Brain microvascular endothelial cell (primary cell): Measurements from ENCODE around the gene NLRC5.

Source experiments
- DNase-seq: peaks from one replicate; pipeline ENCODE4 v3.0.0-alpha.2; 2020
- H3K27ac ChIP-seq: fragments of 250-450 bp; sonication (Bioruptor Pico); 2 replicates; pipeline ENCODE4 v1.5.1; 2020; ENCODE audit warnings: mild to moderate bottlenecking, moderate library complexity
- H3K27me3 ChIP-seq: fragments of 250-450 bp; sonication (Bioruptor Pico); replicated peaks from 2 replicates; pipeline ENCODE4 v1.5.1; 2020; ENCODE audit warnings: mild to moderate bottlenecking
- H3K36me3 ChIP-seq: fragments of 250-450 bp; sonication (Bioruptor Pico); replicated peaks from 2 replicates; pipeline ENCODE4 v1.5.1; 2020; ENCODE audit warnings: mild to moderate bottlenecking
- H3K4me3 ChIP-seq: 2 replicates; pipeline ENCODE4 v1.5.1; 2011; ENCODE audit warnings: low read depth, mild to moderate bottlenecking, control low read depth, low read length, moderate library complexity
- in situ Hi-C: cut with HindIII; loops from 2 replicates; pipeline ENCODE4 v1.10.0; 2017; ENCODE audit warnings: low sequenced_read_pairs, low pct_ligation_motif_present
- TF ChIP-seq, protein P1 (sequence below): IDR thresholded peaks from 2 replicates; pipeline ENCODE4 v1.5.1; 2011; ENCODE audit warnings: low read depth, mild to moderate bottlenecking, moderate library complexity, low read length, control low read depth, inconsistent platforms; ENCODE audit errors: missing control alignments

Gene NLRC5

DNA sequence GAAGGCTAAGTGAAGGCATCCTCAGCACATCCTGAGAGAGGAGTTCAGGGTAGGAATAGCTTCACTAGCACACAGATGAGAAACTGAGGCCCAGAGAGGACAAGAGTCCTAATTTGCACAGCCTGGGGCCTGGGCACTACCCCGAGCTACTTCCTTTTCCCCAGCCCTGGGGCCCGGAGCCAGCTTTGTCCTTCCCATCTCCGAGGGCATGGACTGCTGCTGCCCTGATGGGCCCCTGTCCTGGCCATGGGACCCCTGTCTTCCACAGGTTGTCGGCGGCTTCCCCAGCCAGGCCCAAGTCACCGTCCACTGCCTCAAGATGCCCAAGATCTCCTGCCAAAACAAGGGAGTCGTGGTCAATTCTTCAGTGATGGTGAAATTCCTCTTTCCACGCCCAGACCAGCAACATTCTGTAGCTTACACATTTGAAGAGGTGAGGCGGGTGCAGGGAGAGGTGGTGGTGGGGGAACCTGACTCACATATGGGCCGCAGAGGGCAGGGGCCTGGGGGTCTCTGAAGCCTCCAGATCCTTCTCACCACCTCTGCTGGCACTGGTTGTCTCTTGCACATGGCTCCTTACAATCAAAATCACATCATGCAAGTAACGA, 11.4 kb upstream of the NLRC5 start:
- in situ Hi-C loops, result no loop called here
- TF ChIP-seq, protein P1, sequence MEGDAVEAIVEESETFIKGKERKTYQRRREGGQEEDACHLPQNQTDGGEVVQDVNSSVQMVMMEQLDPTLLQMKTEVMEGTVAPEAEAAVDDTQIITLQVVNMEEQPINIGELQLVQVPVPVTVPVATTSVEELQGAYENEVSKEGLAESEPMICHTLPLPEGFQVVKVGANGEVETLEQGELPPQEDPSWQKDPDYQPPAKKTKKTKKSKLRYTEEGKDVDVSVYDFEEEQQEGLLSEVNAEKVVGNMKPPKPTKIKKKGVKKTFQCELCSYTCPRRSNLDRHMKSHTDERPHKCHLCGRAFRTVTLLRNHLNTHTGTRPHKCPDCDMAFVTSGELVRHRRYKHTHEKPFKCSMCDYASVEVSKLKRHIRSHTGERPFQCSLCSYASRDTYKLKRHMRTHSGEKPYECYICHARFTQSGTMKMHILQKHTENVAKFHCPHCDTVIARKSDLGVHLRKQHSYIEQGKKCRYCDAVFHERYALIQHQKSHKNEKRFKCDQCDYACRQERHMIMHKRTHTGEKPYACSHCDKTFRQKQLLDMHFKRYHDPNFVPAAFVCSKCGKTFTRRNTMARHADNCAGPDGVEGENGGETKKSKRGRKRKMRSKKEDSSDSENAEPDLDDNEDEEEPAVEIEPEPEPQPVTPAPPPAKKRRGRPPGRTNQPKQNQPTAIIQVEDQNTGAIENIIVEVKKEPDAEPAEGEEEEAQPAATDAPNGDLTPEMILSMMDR, result no peak
- Histone ChIP-seq H3K4me3 (no peak overlapping the region), H3K27ac (no peak overlapping the region), H3K36me3 (no peaks in the 10 kb centered on the region), H3K27me3 (no peaks in the 10 kb centered on the region)
- DNase-seq, result no peak

DNA sequence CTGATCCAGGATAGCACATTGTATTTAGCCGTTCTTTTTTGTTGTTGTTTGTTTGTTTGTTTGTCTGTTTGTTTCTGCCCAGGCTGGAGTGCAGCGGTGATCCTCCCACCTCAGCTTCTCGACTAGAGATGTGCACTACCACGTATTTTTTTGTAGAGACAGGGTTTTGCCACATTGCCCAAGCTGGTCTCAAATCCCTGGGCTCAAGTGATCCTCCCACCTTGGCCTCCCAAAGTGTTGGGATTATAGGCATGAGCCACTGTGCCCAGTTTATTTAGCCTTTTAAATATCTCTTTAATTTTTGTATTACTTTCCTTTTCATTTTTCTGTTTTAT, 9.2 kb upstream of the NLRC5 start:
- H3K27me3 ChIP-seq, result no peaks in the 10 kb centered on the region
- no peak for DNase-seq
- no peak overlapping the region for H3K27ac ChIP-seq
- H3K4me3 ChIP-seq, result no peak overlapping the region
- no peaks in the 10 kb centered on the region for H3K36me3 ChIP-seq
- in situ Hi-C loops, result no loop called here
- TF ChIP-seq, protein P1, result no peak

DNA sequence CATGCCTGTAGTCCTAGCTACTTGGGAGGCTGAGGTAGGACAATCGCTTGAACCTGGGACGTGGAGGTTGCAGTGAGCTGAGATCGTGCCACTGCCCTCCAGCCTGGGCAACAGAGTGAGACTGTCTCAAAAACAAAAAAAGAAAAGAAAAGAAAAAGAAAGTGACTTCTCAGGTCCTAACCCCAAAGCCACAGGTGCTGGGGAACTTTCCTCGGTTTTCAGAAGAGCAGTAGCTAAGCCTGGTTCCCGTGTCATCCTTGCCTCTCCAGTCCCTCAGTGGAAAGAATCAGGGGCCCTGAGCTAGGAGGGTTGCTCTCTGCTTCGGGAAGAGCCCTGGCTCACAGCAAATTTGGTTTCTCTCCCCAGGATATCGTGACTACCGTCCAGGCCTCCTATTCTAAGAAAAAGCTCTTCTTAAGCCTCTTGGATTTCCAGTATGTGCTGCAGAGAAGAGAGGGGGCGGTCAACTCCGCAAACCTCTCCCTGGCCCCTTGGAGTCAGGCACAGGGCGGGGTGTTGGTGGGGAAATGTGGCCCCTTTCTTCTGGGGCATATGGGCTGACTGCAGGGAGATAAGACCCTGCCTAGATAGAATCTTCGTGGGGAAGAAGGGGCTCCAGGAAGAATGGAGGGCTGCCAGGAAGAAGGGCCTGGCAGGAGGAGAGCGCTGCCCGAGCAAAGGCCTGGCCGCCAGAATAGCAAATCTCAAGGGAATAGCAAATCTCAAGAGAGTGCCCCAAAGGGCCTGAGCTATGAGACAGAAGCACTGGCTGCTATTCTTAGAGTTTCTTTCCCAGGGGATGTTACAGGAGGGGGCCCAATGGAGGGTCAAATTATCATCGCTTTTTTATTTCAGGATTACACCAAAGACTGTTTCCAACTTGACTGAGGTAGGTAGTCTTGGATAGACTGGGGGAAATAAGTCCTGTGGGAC, 8.3 kb upstream of the NLRC5 start:
- TF ChIP-seq, protein P1, result no peak
- no peaks in the 10 kb centered on the region for H3K27me3 ChIP-seq
- in situ Hi-C loops, result no loop called here
- no peak overlapping the region for H3K4me3 ChIP-seq
- DNase-seq, result no peak
- no peak overlapping the region for H3K27ac ChIP-seq
- no peaks in the 10 kb centered on the region for H3K36me3 ChIP-seq

DNA sequence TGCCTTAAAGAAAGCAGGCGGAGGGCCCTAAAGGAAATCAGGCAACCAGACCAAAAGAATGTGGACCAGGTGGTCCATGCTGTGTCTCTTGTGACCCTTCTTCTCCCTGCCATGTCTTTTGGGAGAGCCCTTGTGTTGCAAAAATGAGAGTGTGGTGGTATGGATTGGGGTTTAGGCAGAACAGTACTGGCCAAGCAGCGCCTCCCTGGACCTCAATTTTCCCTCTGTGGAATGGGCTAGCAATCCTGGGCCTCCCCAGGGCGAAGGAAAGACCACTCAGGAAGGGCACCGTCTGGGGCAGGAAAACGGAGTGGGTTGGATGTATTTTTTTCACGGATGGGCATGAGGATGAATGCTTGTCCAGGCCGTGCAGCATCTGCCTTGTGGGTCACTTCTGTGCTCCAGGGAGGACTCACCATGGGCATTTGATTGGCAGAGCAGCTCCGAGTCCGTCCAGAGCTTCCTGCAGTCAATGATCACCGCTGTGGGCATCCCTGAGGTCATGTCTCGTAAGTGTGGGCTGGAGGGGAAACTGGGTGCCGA, 7.6 kb upstream of the NLRC5 start:
- Histone ChIP-seq H3K36me3 (no peaks in the 10 kb centered on the region), H3K4me3 (no peak overlapping the region), H3K27me3 (no peaks in the 10 kb centered on the region), H3K27ac (no peak overlapping the region)
- TF ChIP-seq, protein P1, result no peak
- DNase-seq, result no peak
- in situ Hi-C loops, result no loop called here

DNA sequence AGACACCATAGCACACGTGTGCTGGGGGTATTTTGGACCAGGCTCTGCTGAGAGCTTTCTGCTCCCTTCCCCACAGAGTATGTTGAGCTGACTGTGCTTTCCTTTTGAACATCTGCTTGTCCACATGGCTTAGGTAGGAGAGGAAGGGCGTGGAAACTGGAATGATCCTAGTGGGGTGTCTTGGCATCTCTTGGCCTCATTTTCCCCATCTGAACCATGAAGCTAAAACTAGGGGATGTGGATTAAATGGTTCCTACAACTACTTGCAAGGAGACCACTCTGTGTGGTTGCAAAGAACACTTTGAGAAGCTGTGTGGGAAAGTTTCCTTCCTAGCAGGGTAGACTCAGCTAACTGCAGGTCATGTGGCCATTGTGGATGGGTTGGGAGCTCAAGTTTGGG, 6.7 kb upstream of the NLRC5 start:
- no peaks in the 10 kb centered on the region for H3K27me3 ChIP-seq
- no peak for DNase-seq
- in situ Hi-C loops, result no loop called here
- no peaks in the 10 kb centered on the region for H3K36me3 ChIP-seq
- H3K4me3 ChIP-seq, result no peak overlapping the region
- no peak overlapping the region for H3K27ac ChIP-seq
- TF ChIP-seq, protein P1, result no peak
